Fibroblast of the aortic adventitia (primary cell): ENCODE measurements around the gene RFC1. TPM values are rescaled to one million over a fixed set of nuclear protein-coding genes. Genes with fewer than 3 reads are reported as not detected.
"Not testable (repeated sequence)": the region's sequence is repeated elsewhere in the genome, so short reads cannot be mapped to it uniquely, and the experiment has no call there.

Experiments used
- DNase-seq: peaks from one replicate; pipeline ENCODE4 v3.0.0-alpha.2; 2010; ENCODE audit warnings: low read depth
- H3K4me3 ChIP-seq: 2 replicates; pipeline ENCODE4 v1.5.1; 2011; ENCODE audit warnings: low read depth, mild to moderate bottlenecking, control low read depth, low read length, moderate library complexity
- CTCF ChIP-seq: IDR thresholded peaks from 2 replicates; pipeline ENCODE4 v1.5.1; 2011; ENCODE audit warnings: mild to moderate bottlenecking, low read length, control low read depth, inconsistent platforms; ENCODE audit not compliant: insufficient read depth
- total RNA-seq: library from RNA; depleted of rRNA; stranded (reverse); fragments of >200 nt; gene quantifications from 2 replicates; pipeline ENCODE4 v1.2.3, GENCODE V29; 2012; ENCODE audit warnings: low replicate concordance

Gene RFC1
- total RNA-seq, 1 donor = 78.5 TPM

- no peak for DNase-seq
- no peak overlapping the region for H3K4me3 ChIP-seq
- no peak for TF ChIP-seq CTCF
Observed at GRCh38 chr4:39394706-39395105, 28.5 kb upstream of the RFC1 start.

DNA sequence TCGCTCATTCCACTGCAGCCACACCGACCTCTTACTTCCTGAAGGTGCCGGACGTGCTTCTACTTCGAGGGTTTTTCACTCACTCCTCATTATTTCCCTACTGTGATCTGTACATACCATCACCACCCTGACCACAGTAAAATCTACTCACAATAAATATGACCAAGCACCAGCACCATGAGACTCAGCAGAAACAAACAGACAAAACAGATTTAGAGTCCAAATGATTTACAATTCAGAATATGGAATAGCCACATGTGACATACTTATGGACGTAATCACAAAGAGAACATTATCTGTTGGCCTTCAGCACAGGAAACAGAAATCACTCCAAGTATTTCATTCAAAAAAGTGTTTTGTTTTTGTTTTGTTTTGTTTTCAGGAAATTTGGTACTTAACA lies 24.4 kb upstream of the RFC1 start:
- no peak overlapping the region for H3K4me3 ChIP-seq
- no peak for DNase-seq
- TF ChIP-seq CTCF = no peak

DNA sequence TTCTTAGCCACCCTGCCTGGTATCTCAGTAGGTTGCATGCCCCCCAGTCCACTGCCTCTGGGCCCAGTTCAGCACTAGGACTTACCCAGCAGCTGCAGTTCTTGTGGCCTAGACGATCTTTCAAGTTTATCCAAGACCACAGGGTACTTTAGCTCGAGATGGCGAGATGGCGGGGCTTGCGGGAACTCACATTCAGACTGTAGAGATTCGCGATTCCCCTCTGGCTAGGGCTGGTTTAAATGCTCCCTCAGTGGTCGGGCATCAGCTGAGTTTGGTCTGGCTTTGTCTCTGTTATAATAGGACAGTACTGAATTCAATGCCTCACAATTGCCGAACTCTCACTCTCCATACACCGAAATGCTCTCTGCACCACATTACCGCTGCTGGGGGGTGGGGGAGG lies 18.4 kb upstream of the RFC1 start:
- TF ChIP-seq CTCF = no peak
- DNase-seq = no peak
- no peak overlapping the region for H3K4me3 ChIP-seq

GRCh38 chr4:39383690-39384089 lies 17.5 kb upstream of the RFC1 start:
- no peak for TF ChIP-seq CTCF
- H3K4me3 ChIP-seq = no peak overlapping the region
- no peak for DNase-seq

- no peak overlapping the region for H3K4me3 ChIP-seq
- DNase-seq = no peak
- TF ChIP-seq CTCF = no peak
Observed at GRCh38 chr4:39375478-39375877, 9.3 kb upstream of the RFC1 start.

DNA sequence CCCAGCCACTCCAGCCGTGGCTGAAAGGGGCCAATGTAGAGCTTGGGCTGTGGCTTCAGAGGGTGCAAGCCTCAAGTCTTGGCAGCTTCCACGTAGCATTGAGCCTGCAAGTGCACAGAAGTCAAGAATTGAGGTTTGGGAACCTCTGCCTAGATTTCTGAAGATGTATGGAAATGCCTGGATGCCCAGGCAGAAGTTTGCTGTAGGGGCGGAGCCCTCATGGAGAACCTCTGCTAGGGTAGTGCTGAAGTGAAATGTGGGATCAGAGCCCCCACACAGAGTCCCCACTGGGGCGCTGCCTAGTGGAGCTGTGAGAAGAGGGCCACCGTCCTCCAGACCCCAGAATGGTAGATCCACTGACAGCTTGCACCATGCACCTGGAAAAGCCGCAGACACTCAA lies 5.0 kb upstream of the RFC1 start:
- DNase-seq = not testable (repeated sequence)

DNA sequence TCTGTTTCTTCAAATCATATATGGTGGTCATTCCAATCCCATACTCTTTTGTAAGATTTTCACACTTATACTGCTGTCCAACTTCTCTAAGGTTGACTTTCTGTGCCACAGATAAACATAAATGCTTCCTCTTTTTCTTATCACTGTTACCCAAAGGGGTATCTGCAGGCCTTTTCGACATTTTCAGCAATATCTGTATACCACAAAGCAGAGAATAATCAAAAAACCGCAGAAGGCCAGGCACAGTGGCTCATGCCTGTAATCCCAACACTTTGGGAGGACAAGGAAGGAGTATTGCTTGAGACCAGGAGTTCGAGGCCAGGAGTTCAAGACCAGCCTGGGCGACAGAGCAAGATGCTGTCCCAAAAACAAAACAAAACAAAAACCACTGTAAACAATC lies 3.1 kb upstream of the RFC1 start:
- no peak overlapping the region for H3K4me3 ChIP-seq
- TF ChIP-seq CTCF = no peak
- no peak for DNase-seq

More for the DNA sequence above, 5.0 kb upstream of the RFC1 start:
- H3K4me3 ChIP-seq = not testable (repeated sequence)
